Measurements from ENCODE around the gene NDUFAB1.

- TF ChIP-seq YY1 (IDR thresholded peaks at IDR 0.05; ENCODE audit: insufficient read depth, insufficient read length) (no peak), ZNF274 (IDR thresholded peaks at IDR 0.05; ENCODE audit: low read depth, low read length) (no peak)
Measured at GRCh38 chr16:23642246-23642774, 46.2 kb upstream of the NDUFAB1 start.
